Measurements from ENCODE around the gene MEIOB.
A peak's percentile ranks its signal among the peaks of the same experiment; 100 is the strongest.

Gene MEIOB

GRCh38 chr16:1825381-1825863 lies 46.5 kb downstream of the MEIOB start:
- FAIRE-seq (no peak), DNase-seq (ENCODE audit: insufficient read length, low spot score) (no peak)
- no peak for TF ChIP-seq PAX5 (IDR thresholded peaks at IDR 0.05; ENCODE audit: insufficient read depth, low read length, severe bottlenecking)
- no peak for TF ChIP-seq POLR2AphosphoS5 (IDR thresholded peaks at IDR 0.05; ENCODE audit: low read depth, low read length)
- no peak for TF ChIP-seq POLR2A (IDR thresholded peaks at IDR 0.05; ENCODE audit: low read depth, low read length)
- no peak for TF ChIP-seq POU2F2 (IDR thresholded peaks at IDR 0.05; ENCODE audit: low read depth, low read length)
- no peak for TF ChIP-seq TAF1 (IDR thresholded peaks at IDR 0.05; ENCODE audit: low read depth, low read length)
- no peak for TF ChIP-seq SPI1 (IDR thresholded peaks at IDR 0.05; ENCODE audit: low read depth, low read length)

- FAIRE-seq (peak; percentile 43), DNase-seq (ENCODE audit: insufficient read length, low spot score) (no peak)
- TF ChIP-seq POLR2A (IDR thresholded peaks at IDR 0.05; ENCODE audit: low read depth, low read length) (no peak), TAF1 (IDR thresholded peaks at IDR 0.05; ENCODE audit: low read depth, low read length) (no peak), POLR2AphosphoS5 (IDR thresholded peaks at IDR 0.05; ENCODE audit: low read depth, low read length) (no peak), POU2F2 (IDR thresholded peaks at IDR 0.05; ENCODE audit: low read depth, low read length) (no peak), PAX5 (IDR thresholded peaks at IDR 0.05; ENCODE audit: insufficient read depth, low read length, severe bottlenecking) (no peak), SPI1 (IDR thresholded peaks at IDR 0.05; ENCODE audit: low read depth, low read length) (no peak)
Observed at GRCh38 chr16:1823821-1824220, 48.1 kb downstream of the MEIOB start.

- TF ChIP-seq SPI1 (IDR thresholded peaks at IDR 0.05; ENCODE audit: low read depth, low read length) (no peak), POLR2AphosphoS5 (IDR thresholded peaks at IDR 0.05; ENCODE audit: low read depth, low read length) (no peak), PAX5 (IDR thresholded peaks at IDR 0.05; ENCODE audit: insufficient read depth, low read length, severe bottlenecking) (no peak), POU2F2 (IDR thresholded peaks at IDR 0.05; ENCODE audit: low read depth, low read length) (no peak), POLR2A (IDR thresholded peaks at IDR 0.05; ENCODE audit: low read depth, low read length) (no peak), TAF1 (IDR thresholded peaks at IDR 0.05; ENCODE audit: low read depth, low read length) (no peak)
- FAIRE-seq (no peak), DNase-seq (ENCODE audit: insufficient read length, low spot score) (no peak)
Observed at GRCh38 chr16:1822801-1823200, 49.2 kb downstream of the MEIOB start.

GRCh38 chr16:1821861-1822611 lies 49.9 kb downstream of the MEIOB start:
- TF ChIP-seq SPI1 (IDR thresholded peaks at IDR 0.05; ENCODE audit: low read depth, low read length) (no peak), POU2F2 (IDR thresholded peaks at IDR 0.05; ENCODE audit: low read depth, low read length) (no peak), POLR2AphosphoS5 (IDR thresholded peaks at IDR 0.05; ENCODE audit: low read depth, low read length) (no peak), PAX5 (IDR thresholded peaks at IDR 0.05; ENCODE audit: insufficient read depth, low read length, severe bottlenecking) (no peak), POLR2A (IDR thresholded peaks at IDR 0.05; ENCODE audit: low read depth, low read length) (no peak), TAF1 (IDR thresholded peaks at IDR 0.05; ENCODE audit: low read depth, low read length) (no peak)
- DNase-seq (ENCODE audit: insufficient read length, low spot score) (no peak), FAIRE-seq (no peak)

- no peak for FAIRE-seq
- TF ChIP-seq POU2F2 (IDR thresholded peaks at IDR 0.05; ENCODE audit: low read depth, low read length) = no peak
- no peak for TF ChIP-seq POLR2AphosphoS5 (IDR thresholded peaks at IDR 0.05; ENCODE audit: low read depth, low read length)
- no peak for TF ChIP-seq POLR2A (IDR thresholded peaks at IDR 0.05; ENCODE audit: low read depth, low read length)
- TF ChIP-seq TAF1 (IDR thresholded peaks at IDR 0.05; ENCODE audit: low read depth, low read length) = no peak
- TF ChIP-seq PAX5 (IDR thresholded peaks at IDR 0.05; ENCODE audit: insufficient read depth, low read length, severe bottlenecking) = no peak
- no peak for TF ChIP-seq SPI1 (IDR thresholded peaks at IDR 0.05; ENCODE audit: low read depth, low read length)
- no peak for DNase-seq (ENCODE audit: insufficient read length, low spot score)
Observed at GRCh38 chr16:1820946-1821290, 51.0 kb downstream of the MEIOB start.

- TF ChIP-seq POLR2AphosphoS5 (IDR thresholded peaks at IDR 0.05; ENCODE audit: low read depth, low read length) (no peak), SPI1 (IDR thresholded peaks at IDR 0.05; ENCODE audit: low read depth, low read length) (no peak), POU2F2 (IDR thresholded peaks at IDR 0.05; ENCODE audit: low read depth, low read length) (no peak), PAX5 (IDR thresholded peaks at IDR 0.05; ENCODE audit: insufficient read depth, low read length, severe bottlenecking) (no peak), POLR2A (IDR thresholded peaks at IDR 0.05; ENCODE audit: low read depth, low read length) (no peak), TAF1 (IDR thresholded peaks at IDR 0.05; ENCODE audit: low read depth, low read length) (no peak)
- no peak for FAIRE-seq
Observed at GRCh38 chr16:1820096-1820945, 51.6 kb downstream of the MEIOB start.

GRCh38 chr16:1819611-1820010 lies 52.4 kb downstream of the MEIOB start:
- FAIRE-seq = no peak
- TF ChIP-seq TAF1 (IDR thresholded peaks at IDR 0.05; ENCODE audit: low read depth, low read length) = no peak
- TF ChIP-seq PAX5 (IDR thresholded peaks at IDR 0.05; ENCODE audit: insufficient read depth, low read length, severe bottlenecking) = no peak
- no peak for TF ChIP-seq POLR2A (IDR thresholded peaks at IDR 0.05; ENCODE audit: low read depth, low read length)
- TF ChIP-seq POU2F2 (IDR thresholded peaks at IDR 0.05; ENCODE audit: low read depth, low read length) = no peak
- no peak for TF ChIP-seq POLR2AphosphoS5 (IDR thresholded peaks at IDR 0.05; ENCODE audit: low read depth, low read length)
- no peak for TF ChIP-seq SPI1 (IDR thresholded peaks at IDR 0.05; ENCODE audit: low read depth, low read length)
- DNase-seq (ENCODE audit: insufficient read length, low spot score) = no peak

More at GRCh38 chr16:1820096-1820945, 51.6 kb downstream of the MEIOB start:
- no peak for DNase-seq (ENCODE audit: insufficient read length, low spot score)

- TF ChIP-seq PAX5 (IDR thresholded peaks at IDR 0.05; ENCODE audit: insufficient read depth, low read length, severe bottlenecking) (no peak), POLR2AphosphoS5 (IDR thresholded peaks at IDR 0.05; ENCODE audit: low read depth, low read length) (no peak), TAF1 (IDR thresholded peaks at IDR 0.05; ENCODE audit: low read depth, low read length) (no peak), POU2F2 (IDR thresholded peaks at IDR 0.05; ENCODE audit: low read depth, low read length) (no peak), SPI1 (IDR thresholded peaks at IDR 0.05; ENCODE audit: low read depth, low read length) (no peak), POLR2A (IDR thresholded peaks at IDR 0.05; ENCODE audit: low read depth, low read length) (no peak)
- FAIRE-seq (no peak), DNase-seq (ENCODE audit: insufficient read length, low spot score) (no peak)
Observed at GRCh38 chr16:1818873-1819525, 53.0 kb downstream of the MEIOB start.
